Activated T-helper 1 cell treated with anti-CD3 and anti-CD28 coated beads, Interleukin-2, amount 50 U/mL, for 16 hours (primary cell): ENCODE data around the gene MSRB1.

Source experiments
- DNase-seq, 2 donors: peaks; one replicate each; pipeline ENCODE4 v3.0.0-alpha.2; 2020; ENCODE audit warnings: low read depth in 1 of 2, low spot score in 1 of 2

Gene MSRB1

GRCh38 chr16:1942810-1943726, at the start of gene MSRB1:
Gene MSRB1, minus strand, starts transcription at chr16:1943199. Its CDS starts 43 bp downstream, at chr16:1943156.
- peak; percentile 97 to 98 for DNase-seq

- DNase-seq = peak; percentile 95 to 97
Observed at GRCh38 chr16:1991948-1992703, 49.1 kb upstream of the MSRB1 start.

- DNase-seq = no peak
Observed at GRCh38 chr16:1991588-1991947, 48.6 kb upstream of the MSRB1 start.

GRCh38 chr16:1991135-1991551, 48.1 kb upstream of the MSRB1 start:
- DNase-seq = no peak

- no peak for DNase-seq
Observed at GRCh38 chr16:1990351-1991134, 47.5 kb upstream of the MSRB1 start.

GRCh38 chr16:1990101-1990350, 47.0 kb upstream of the MSRB1 start:
- DNase-seq = no peak

- DNase-seq = no peak
Observed at GRCh38 chr16:1989209-1990100, 46.5 kb upstream of the MSRB1 start, which contains the start of gene SYNGR3. Gene SYNGR3, plus strand, starts transcription at chr16:1989970. Its CDS starts 133 bp downstream, at chr16:1990103.

GRCh38 chr16:1987198-1987597, 44.2 kb upstream of the MSRB1 start:
- no peak for DNase-seq

GRCh38 chr16:1985466-1986150, 42.6 kb upstream of the MSRB1 start:
- no peak for DNase-seq

GRCh38 chr16:1984347-1985225, 41.6 kb upstream of the MSRB1 start:
- no peak for DNase-seq

GRCh38 chr16:1983544-1984346, 40.7 kb upstream of the MSRB1 start, which contains the start of gene GFER:
Gene GFER, plus strand, starts transcription at chr16:1984193. Its CDS starts 26 bp downstream, at chr16:1984219.
- peak in 1 of 2 donors; percentile 58 for DNase-seq

GRCh38 chr16:1982991-1983543, 40.1 kb upstream of the MSRB1 start:
- DNase-seq = no peak

- DNase-seq = no peak
Observed at GRCh38 chr16:1982013-1982433, 39.0 kb upstream of the MSRB1 start.

- DNase-seq = no peak
Observed at GRCh38 chr16:1981398-1981836, 38.4 kb upstream of the MSRB1 start, which contains the start of gene NOXO1. Gene NOXO1, minus strand, starts transcription at chr16:1981469. Its CDS starts 290 bp downstream, at chr16:1981179.

GRCh38 chr16:1980770-1981087, 37.7 kb upstream of the MSRB1 start:
- DNase-seq = no peak

- DNase-seq = no peak
Observed at GRCh38 chr16:1980030-1980769, 37.2 kb upstream of the MSRB1 start.
